Measurements from ENCODE around the gene PRIMA1. TPM values are rescaled to one million over a fixed set of nuclear protein-coding genes. Genes with fewer than 3 reads are reported as not detected.

PRIMA1 gene
- total and polyA plus RNA-seq, 2 donors from 2014 or later = 1.0 to 1.7 TPM

Other genes starting within 250 kb of the PRIMA1 start
- gene FAM181A, start 138.9 kb upstream of the PRIMA1 start, total RNA-seq = not detected
- not detected for gene FAM181A, start 138.9 kb upstream of the PRIMA1 start, polyA plus RNA-seq (ENCODE audit: insufficient read depth, low read depth, low replicate concordance)
- 3.7 TPM for gene ASB2, start 188.1 kb upstream of the PRIMA1 start, total RNA-seq
- 0.97 TPM for gene ASB2, start 188.1 kb upstream of the PRIMA1 start, polyA plus RNA-seq (ENCODE audit: insufficient read depth, low read depth, low replicate concordance)
- not detected for gene CCDC197, start 208.8 kb upstream of the PRIMA1 start, total RNA-seq
- gene CCDC197, start 208.8 kb upstream of the PRIMA1 start, polyA plus RNA-seq (ENCODE audit: insufficient read depth, low read depth, low replicate concordance) = not detected
- 1.1 TPM for gene OTUB2, start 237.9 kb upstream of the PRIMA1 start, total RNA-seq
- 1.6 TPM for gene OTUB2, start 237.9 kb upstream of the PRIMA1 start, polyA plus RNA-seq (ENCODE audit: insufficient read depth, low read depth, low replicate concordance)